K562 (cell line): ENCODE measurements around the gene GALR3. TPM values are rescaled to one million over a fixed set of nuclear protein-coding genes. Genes with fewer than 3 reads are reported as not detected.

ENCODE experiments used
- ATF4 ChIP-seq: fragments of 450-650 bp; formaldehyde crosslinking; IDR thresholded peaks from 2 replicates; pipeline ENCODE4 v1.4.0; 2022; ENCODE audit warnings: mild to moderate bottlenecking, moderate library complexity
- BACH1 ChIP-seq: fragments of 200-800 bp; sonication (Bioruptor generic); IDR thresholded peaks from 2 replicates; pipeline ENCODE4 v1.6.1; 2016; ENCODE audit warnings: missing genetic modification characterization, missing compliant biosample characterization
- CREB5 ChIP-seq: fragments of 250-450 bp; sonication (Bioruptor Pico); IDR thresholded peaks from 2 replicates; pipeline ENCODE4 v1.5.0; 2020; ENCODE audit warnings: mild to moderate bottlenecking
- DEAF1 ChIP-seq: fragments of 450-650 bp; formaldehyde crosslinking; IDR thresholded peaks from 2 replicates; pipeline ENCODE4 v1.4.0; 2020; ENCODE audit warnings: mild to moderate bottlenecking, moderate library complexity
- HNRNPK ChIP-seq: fragments of 200-400 bp; formaldehyde crosslinking; IDR thresholded peaks from one replicate; pipeline ENCODE4 v1.6.1; 2018; ENCODE audit warnings: mild to moderate bottlenecking, low read depth, low read length; ENCODE audit not compliant: poor library complexity, severe bottlenecking
- KAT7 ChIP-seq: sonication (generic); formaldehyde crosslinking; IDR thresholded peaks from 2 replicates; pipeline ENCODE4 v1.8.0; 2022; ENCODE audit warnings: missing genetic modification reagents, mild to moderate bottlenecking, borderline replicate concordance
- KLF1 ChIP-seq: fragments of 450-650 bp; IDR thresholded peaks from 2 replicates; pipeline ENCODE4 v1.6.1; 2016; ENCODE audit warnings: missing genetic modification characterization, missing compliant biosample characterization
- LEF1 ChIP-seq: fragments of 450-650 bp; IDR thresholded peaks from 2 replicates; pipeline ENCODE4 v1.6.1; 2016; ENCODE audit warnings: mild to moderate bottlenecking
- NFIC ChIP-seq: fragments of 450-650 bp; IDR thresholded peaks from 2 replicates; pipeline ENCODE4 v1.6.1; 2017; ENCODE audit warnings: mild to moderate bottlenecking, inconsistent platforms
- PBX2 ChIP-seq, 2 experiments: IDR thresholded peaks in 1 of 2; conservative IDR thresholded peaks in 1 of 2; 2 replicates each; pipeline ENCODE4 v1.6.1; 2016; ENCODE audit warnings: low read depth in 2 of 2, mild to moderate bottlenecking in 1 of 2, missing compliant biosample characterization in 1 of 2, missing genetic modification characterization in 1 of 2, moderate library complexity in 1 of 2
- RAD21 ChIP-seq, 2 experiments: fragments of 250-450 bp in 1 of 2; fragments of 450-650 bp in 1 of 2; sonication (Bioruptor Pico) in 1 of 2; formaldehyde crosslinking in 1 of 2; IDR thresholded peaks in 1 of 2; conservative IDR thresholded peaks in 1 of 2; 2 replicates each; pipeline versions ENCODE4 v1.4.0 to v1.8.0; 2020 to 2022; ENCODE audit warnings: mild to moderate bottlenecking in 2 of 2, moderate library complexity in 1 of 2
- SP1 ChIP-seq: sonication (generic); formaldehyde crosslinking; IDR thresholded peaks from 2 replicates; pipeline ENCODE4 v1.8.1; 2022; ENCODE audit warnings: mild to moderate bottlenecking, missing genetic modification reagents
- TCF15 ChIP-seq: fragments of 250-450 bp; sonication (Bioruptor Pico); IDR thresholded peaks from 2 replicates; pipeline ENCODE4 v1.8.0; 2022; ENCODE audit warnings: moderate library complexity, mild to moderate bottlenecking, inconsistent platforms
- ZBTB43 ChIP-seq: sonication (generic); formaldehyde crosslinking; IDR thresholded peaks from 2 replicates; pipeline ENCODE4 v1.8.0; 2023; ENCODE audit warnings: mild to moderate bottlenecking, missing genetic modification reagents
- ZKSCAN1 ChIP-seq: fragments of 150-350 bp; IDR thresholded peaks from 2 replicates; pipeline ENCODE4 v1.6.1; 2016; ENCODE audit warnings: low read depth, low read length
- ZNF699 ChIP-seq: fragments of 250-450 bp; sonication (Bioruptor Pico); IDR thresholded peaks from 2 replicates; pipeline ENCODE4 v1.8.0; 2021; ENCODE audit warnings: mild to moderate bottlenecking, moderate library complexity; ENCODE audit not compliant: insufficient replicate concordance
- ZNF780A ChIP-seq: fragments of 250-450 bp; sonication (Bioruptor Pico); IDR thresholded peaks from 2 replicates; pipeline ENCODE4 v1.5.0; 2021; ENCODE audit warnings: mild to moderate bottlenecking
- polyA plus RNA-seq, 8 experiments: library from polyadenylated mRNA; depleted of rRNA in 4 of 8; stranded (reverse) in 5 of 8; unstranded in 3 of 8; fragments of >200 nt; fragmentation: Nextera tagmentation in 2 of 8; fragmentation: Illumina TruSeq in 1 of 8; extraction: Ambion mirVana in 2 of 8; extraction: Trizol in 1 of 8; gene quantifications; 2 replicates each; pipeline versions ENCODE4 v1.2.1 to v1.2.3, GENCODE V29; 2011 to 2014; ENCODE audit warnings: inconsistent platforms in 1 of 8, missing spikeins in 1 of 8
- total RNA-seq, 7 experiments: library from RNA; depleted of rRNA in 6 of 7; stranded (reverse); fragments of >200 nt in 6 of 7; fragmentation: Illumina TruSeq in 2 of 7; extraction: Trizol in 2 of 7; gene quantifications; 2 replicates each; pipeline versions ENCODE4 v1.2.1 to v1.2.3, GENCODE V29; 2011 to 2021; ENCODE audit warnings: low replicate concordance in 1 of 7

Gene GALR3
- total and polyA plus RNA-seq, 9 of the 15 experiments (the other 6 are each of a cell fraction or from before 2014, with no cell fraction given) = 0.13 TPM; not detected in 8

GRCh38 chr22:37802310-37803194 lies 20.6 kb upstream of the GALR3 start (continued):
- no peak for TF ChIP-seq DEAF1
- no peak for TF ChIP-seq ZNF699 (CRISPR knock-in tag)
- no peak for TF ChIP-seq HNRNPK
- TF ChIP-seq LEF1 = no peak
- TF ChIP-seq ZBTB43 = no peak
- no peak for TF ChIP-seq RAD21 (CRISPR knock-in tag; conservative IDR thresholded peaks at IDR 0.05 in 1 of 2, IDR thresholded peaks at IDR 0.05 in 1 of 2)
- TF ChIP-seq TCF15 (CRISPR knock-in tag) = no peak
- TF ChIP-seq CREB5 (CRISPR knock-in tag) = no peak
- TF ChIP-seq ATF4 (CRISPR knock-in tag) = no peak
- peak; percentile 67 for TF ChIP-seq NFIC
- 0 out of 2 replicates have a peak, but pooled peaks have one; percentile 16 for TF ChIP-seq ZKSCAN1
- TF ChIP-seq KAT7 (CRISPR knock-in tag) = no peak; the same call in 1 of the 2 replicates
- no peak for TF ChIP-seq ZNF780A
- no peak for TF ChIP-seq PBX2 (CRISPR knock-in tag; IDR thresholded peaks at IDR 0.05; ENCODE audit: low read depth)
- TF ChIP-seq PBX2 (tag; conservative IDR thresholded peaks at IDR 0.05; ENCODE audit: low read depth) = no peak
- no peak for TF ChIP-seq BACH1 (tag)
- no peak for TF ChIP-seq KLF1 (tag)
- 0 out of 2 replicates have a peak, but pooled peaks have one; percentile 13 for TF ChIP-seq SP1
